Stimulated activated CD4-positive, alpha-beta T cell treated with anti-CD3 and anti-CD28 coated beads, Interleukin-1b, Interleukin-23, amount 100 ng/mL, for 4 hours (primary cell): ENCODE measurements around the gene PTPRS.
"Not testable (repeated sequence)": the region's sequence is repeated elsewhere in the genome, so short reads cannot be mapped to it uniquely, and the experiment has no call there.

Source experiments
- DNase-seq, 2 donors: peaks; one replicate each; pipeline ENCODE4 v3.0.0-alpha.2; 2020; ENCODE audit warnings: low read depth in 2 of 2

The PTPRS gene

DNA sequence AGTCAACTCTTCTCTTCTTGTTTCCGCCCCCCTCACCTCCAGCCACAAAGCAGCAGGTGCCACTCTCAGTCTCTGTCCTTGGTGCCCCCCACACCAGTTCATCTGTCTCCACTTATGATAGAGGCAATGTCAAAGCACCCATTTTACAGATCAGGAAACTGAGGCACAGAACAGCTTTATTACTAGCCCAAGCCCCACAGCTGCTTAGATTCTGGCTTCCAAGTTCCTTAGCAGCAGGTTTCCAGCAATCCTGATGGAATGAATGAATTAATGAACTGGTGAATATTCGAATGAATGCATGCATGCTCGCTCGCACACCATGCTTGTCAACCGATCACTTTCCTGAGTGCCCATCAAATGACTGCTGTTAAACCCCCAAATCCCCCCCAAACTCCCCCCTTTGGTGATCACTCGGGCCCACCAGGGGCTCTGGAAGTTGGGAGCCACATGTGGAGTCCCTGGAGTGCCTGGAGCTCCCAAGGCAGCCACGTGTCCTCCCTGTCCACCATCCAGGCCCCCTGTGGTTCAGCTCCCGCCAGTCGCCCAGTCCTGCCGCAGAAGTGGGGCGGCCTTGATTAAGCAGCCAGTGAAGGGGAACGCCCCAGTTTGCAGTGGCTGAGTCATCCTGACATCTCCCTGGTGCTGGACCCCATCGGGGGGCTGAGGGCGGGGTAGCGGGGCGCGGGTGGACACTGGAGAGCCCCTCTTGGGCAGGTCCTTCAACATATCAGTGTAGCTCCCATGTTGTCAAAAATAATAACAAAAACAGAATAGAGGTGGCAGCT is 6.8 kb downstream of the PTPRS start:
- DNase-seq = no peak

DNA sequence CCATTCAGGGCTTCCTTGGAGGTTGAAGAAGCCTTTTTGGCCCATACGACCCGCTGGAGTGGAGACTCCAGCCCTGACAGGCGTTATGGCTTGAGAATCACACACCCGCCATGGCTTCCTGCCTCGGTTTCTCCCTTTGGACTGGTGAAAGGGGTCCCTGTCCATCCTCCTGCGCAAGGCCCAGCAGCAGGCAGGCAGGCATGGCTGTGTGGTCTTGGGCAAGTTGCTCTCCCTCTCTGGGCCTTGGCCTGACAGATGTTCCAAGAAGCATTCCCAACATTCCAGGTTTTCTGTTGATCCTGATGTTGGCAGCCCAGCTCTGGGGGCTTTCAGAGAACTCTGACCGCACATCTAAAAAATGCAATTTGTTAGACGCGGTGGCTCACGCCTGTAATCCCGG is 8.1 kb downstream of the PTPRS start:
- DNase-seq = no peak

DNA sequence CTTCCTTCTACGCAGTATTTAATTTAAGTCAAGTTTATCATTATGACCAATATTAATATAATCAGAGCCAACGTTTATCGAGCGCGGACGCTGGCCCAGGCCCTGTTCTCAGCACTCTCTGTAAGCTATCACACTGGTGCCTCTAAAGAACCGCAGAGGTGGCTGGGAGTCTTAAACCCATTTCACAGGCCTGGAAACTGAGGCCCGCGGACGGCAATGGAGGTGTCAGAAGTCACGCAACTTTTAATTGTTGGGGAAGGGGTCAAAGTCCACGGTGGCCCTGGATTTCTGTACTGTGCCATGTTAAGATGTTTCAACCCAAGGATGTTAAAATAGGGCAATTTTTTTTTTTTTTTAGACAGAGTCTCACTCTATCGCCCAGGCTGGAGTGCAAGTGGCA is 8.8 kb downstream of the PTPRS start:
- DNase-seq = no peak

DNA sequence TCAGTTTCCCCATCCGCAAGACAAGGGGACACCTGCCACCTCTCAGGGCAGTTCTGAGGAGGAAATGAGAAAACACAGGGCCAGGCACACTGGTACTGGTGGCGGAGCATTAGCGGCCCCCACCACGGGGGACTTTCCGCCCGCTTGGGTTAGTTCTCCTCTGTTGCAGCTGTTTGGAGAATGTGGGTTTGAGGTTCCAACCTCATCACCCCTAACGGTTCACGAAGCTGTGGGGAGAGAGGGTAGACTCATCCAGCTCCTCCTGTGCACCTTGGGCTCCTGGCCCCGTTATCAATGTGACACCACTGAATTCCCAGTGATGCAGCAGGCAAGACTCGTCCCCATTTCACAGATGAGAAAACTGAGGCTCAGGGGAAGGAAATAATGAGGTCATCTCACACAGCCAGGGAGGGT is 10.3 kb downstream of the PTPRS start:
- DNase-seq = no peak

DNA sequence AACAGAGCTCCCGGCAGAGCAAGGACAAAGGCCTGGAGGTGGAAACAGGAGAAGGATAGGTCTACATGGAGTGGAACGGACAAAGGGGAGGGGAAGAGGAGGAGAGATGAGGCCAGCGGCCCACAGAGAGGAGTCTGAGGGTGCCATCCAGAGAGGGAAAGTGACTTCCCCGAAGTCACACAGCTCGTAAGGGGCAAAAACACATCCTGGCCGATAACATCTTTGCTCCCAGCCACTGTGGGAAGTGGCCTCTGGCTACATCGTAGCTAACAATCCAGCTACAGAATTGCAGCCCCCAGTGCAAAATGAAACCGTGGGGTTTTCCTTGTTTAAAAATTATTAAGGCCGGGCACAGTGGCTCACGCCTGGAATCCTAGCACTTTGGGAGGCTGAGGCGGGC is 11.5 kb downstream of the PTPRS start:
- no peak for DNase-seq

DNA sequence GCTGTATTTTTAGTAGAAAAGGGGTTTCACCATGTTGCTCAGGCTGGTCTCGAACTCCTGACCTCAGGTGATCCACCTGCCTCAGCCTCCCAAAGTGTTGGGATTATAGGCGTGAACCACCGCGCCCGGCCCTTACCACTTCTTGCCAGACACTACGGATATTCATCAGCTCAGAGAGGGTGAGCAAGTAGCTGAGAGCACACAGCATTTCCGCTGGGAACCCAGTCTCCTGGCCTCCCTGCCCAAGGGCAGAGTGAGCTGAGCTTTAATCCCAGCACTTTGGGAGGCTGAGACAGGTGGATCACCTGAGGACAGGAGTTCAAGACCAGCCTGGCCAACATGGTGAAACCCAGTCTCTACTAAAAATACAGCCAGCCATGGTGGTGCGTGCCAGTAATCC is 12.2 kb downstream of the PTPRS start:
- not testable (repeated sequence) for DNase-seq

DNA sequence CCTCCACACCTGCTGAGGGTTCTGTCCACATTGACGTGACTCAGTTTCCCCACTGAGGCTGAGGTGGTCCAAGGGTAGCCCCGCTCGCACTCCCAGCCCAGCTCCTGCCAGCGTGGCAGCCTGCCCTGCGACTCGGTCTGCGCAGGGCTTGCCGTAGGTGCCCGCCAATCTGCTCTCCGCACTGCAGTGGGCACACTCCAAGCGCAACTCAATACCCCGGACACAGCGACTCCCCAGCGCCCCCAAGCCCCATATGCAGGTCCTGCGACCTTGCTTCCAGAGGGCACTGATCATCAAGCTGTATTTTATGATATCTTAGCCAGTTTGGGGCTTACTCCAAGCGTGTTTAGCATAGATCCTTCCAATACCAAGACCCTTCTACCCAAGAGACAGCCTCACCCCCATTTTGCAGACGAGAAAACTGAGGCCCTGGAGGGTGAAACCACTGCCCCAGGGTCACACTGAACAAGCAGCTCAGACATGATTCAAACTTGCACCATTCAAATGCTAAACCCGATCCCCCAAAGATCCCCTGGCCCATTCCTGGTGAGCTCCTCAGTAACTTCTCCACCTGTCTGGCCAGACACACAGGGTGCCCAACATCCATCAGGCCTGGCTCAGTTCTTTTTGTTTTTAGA is 13.5 kb downstream of the PTPRS start:
- no peak for DNase-seq

DNA sequence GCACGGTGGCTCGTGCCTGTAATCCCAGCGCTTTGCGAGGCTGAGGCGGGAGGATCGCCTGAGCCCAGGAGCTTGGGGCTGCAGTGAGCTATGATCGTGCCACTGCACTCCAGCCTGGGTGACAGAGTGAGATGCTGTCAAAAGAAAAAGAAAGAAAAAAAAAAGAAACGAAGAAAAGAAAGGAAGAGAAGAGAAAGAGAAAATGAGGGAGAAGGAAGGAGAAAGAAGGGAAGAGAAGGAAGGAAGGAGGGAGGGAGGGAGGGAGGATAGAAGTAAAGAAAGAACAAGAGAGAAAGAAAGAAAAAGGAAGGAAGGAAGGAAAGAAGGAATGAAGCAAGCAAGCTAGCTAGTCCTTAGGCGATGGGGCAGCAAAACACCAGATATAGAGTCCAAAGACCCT is 14.1 kb downstream of the PTPRS start:
- DNase-seq = no peak

DNA sequence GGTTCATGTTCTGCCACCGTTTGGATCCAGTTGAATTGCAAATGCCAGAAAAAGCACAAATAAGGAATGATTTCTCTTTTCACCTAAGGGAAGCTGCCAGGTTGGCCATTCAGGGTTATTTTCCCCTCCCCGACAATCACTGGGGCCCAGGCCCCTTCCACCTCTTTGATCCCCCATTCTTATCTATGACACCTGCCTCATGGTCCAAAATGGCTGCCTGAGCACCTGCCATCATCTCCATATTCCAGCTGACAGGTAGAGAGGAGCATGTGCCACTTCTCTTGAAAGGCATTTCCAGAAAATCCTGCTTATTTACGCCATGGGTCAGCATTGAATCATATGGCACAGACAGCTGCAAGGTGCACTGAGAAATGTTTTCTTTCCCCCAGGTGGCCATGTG is 15.7 kb downstream of the PTPRS start:
- no peak for DNase-seq

DNA sequence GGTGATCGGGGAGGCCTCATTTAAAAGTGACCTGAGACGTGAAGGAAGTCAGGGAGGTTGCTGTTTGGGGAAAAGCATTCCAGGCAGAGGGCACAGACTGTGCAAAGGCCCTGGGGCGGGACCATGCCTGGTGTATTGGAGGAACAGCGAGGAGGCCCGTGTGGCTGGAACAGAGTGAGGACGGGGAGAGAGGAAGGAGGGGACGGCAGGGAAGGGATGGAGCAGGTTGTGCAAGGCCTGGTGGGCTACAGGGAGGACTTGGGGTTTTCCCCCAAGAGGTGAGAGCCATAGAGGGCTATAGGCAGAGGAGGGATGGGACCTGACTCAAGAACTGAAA is 17.2 kb downstream of the PTPRS start:
- no peak for DNase-seq

DNA sequence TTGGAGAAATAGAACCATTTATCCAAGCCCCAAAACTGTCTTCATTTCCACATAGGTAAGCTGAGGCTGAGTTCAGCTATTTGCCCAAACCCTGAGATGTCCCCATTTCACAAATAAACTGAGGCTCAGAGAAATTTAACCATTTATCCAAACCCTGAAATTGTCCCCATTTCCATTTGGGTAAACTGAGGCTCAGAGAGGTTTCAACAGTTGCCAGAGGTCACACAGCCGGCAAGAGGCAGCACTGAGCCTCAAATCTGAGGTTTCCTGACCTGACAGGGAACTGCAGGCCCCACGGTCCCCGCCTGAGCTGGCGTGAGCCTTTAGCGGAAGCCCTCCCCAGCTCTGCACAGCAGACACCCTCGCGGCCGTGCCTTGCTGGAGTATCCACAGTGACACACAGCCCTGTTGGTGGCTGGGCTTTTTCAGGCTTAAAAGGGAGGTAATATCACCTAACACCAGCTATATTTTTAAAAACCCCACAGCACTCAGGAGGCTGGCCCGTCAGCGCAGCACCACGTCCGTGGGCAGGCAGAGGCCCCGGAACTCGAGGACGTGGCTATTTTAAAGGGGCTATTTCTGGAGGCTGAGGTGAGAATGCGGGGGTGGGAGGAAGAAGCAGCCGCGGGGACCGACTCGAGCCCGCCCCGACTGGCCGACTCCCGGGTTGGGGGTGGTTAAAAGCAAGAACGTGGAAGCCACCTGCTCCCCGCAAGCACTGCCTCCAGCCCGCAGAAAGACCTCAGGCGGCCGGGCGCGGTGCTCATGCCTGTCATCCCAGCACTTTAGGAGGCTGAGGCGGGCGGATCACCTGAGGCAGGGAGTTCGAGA is 18.5 kb downstream of the PTPRS start:
- DNase-seq = no peak

DNA sequence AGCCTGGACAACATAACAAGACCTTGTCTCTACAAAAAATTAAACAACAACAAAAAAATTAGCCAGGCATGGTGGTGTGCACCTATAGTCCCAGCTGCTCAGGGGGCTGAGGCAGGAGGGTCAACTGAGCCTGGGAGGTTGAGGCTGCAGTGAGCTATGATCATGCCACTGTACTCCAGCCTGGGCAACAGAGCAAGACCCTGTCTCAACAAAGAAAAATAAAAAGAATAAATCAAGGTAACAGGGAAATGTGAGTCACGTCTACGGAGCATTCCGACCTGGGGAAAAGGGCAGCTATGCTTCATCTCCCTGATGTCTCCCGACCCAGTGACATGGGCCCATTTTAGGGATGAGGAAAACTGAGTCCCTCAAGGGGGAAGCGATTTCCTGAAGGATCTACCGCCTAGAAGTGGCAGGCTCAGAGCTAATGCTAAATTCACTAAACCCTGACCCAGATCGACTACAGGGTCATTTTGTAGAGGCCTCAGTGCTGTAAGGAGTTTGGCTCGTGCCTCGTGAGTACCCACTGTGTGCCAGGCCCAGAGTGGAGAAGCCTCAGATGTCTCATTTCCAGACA is 19.5 kb downstream of the PTPRS start:
- no peak for DNase-seq

DNA sequence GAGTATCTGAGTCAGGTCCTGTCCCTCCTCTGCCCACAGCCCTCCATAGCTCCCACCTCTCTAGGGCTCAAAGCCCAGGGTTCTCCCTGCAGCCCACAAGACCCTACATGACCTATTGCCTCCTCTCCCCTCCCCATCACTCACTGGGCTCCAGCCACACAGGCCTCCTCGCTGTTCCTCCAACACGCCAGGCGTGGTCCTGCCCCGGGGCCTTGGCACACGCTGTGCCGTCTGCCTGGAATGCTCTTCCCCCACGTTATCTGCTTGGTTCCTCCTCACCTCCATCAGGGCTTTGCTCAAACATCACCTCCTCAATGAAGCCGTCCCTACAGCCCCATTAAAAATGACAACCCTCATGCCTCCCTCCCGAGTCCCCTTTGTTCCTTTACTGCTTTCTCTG is 21.1 kb downstream of the PTPRS start:
- DNase-seq = no peak

DNA sequence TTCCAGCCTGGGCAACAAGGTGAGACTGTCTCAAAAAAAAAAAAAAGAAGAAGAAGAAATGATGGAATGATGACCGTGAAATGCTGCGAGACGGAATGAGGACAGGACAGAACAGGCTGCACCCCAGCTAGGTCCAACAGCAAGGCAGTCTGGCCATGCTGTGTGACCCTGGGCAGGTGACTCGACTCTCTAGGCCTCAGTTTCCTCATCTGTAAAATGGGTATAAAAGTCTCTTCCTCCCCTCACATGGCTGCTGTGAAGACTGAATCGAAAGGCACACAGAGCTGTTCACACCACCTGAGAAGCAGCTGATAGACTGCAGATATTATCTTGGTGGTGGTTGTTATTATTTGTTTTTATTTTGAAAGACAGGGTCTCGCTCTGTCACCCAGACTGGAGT is 22.3 kb downstream of the PTPRS start:
- no peak for DNase-seq

DNA sequence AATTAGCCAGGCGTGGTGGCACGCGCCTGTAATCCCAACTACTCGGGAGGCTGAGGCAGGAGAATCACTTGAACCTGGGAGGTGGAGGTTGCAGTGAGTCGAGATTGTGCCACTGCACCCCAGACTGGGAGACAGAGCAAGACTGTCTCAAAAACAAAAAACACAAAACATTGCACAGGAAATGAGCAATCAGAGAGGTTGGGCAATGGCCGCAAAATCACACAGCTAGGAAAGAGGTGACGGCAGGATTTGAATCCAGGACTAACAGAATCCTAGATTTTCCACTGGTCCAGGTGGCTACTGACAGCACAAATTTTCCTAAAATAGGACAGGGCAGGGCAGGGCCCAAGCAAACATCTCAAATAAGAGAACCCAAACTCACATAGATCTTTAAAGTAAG is 23.3 kb downstream of the PTPRS start:
- DNase-seq = no peak

DNA sequence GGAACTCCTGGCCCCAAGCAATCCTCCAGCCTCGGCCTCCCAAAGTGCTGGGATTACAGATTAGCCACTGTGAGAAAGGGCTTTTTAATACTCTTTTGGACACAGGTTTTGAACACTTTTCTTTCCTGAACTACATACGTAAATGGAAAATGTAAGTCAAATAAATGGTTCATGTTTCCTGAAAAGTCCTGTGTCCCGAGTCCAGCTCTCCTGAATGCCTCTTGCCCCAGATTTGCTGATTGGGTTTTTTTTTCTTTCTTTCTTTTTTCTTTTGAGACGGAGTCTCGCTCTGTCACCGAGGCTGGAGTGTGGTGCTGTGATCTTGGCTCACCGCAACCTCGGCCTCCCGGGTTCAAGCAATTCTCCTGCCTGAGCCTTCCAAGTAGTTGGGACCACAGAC is 24.5 kb downstream of the PTPRS start:
- no peak for DNase-seq

DNA sequence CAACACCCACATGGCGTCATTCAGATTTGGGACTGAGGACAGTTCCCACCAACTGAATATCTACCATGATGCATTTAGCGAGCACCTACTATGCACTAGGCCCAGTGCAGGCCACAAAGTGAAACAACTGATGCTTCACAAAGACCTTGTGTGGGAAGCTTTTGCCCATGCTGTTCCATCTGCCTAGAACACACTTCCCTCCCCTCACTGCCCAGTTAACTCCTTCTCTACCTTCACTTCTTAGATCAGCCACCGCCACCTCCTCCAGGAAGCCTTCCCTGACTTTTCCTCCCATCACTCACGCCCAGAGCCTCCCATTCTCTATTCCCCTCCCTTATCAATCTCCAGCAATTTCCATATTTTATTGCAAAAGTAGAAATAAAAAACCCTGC is 25.7 kb downstream of the PTPRS start:
- DNase-seq = no peak

DNA sequence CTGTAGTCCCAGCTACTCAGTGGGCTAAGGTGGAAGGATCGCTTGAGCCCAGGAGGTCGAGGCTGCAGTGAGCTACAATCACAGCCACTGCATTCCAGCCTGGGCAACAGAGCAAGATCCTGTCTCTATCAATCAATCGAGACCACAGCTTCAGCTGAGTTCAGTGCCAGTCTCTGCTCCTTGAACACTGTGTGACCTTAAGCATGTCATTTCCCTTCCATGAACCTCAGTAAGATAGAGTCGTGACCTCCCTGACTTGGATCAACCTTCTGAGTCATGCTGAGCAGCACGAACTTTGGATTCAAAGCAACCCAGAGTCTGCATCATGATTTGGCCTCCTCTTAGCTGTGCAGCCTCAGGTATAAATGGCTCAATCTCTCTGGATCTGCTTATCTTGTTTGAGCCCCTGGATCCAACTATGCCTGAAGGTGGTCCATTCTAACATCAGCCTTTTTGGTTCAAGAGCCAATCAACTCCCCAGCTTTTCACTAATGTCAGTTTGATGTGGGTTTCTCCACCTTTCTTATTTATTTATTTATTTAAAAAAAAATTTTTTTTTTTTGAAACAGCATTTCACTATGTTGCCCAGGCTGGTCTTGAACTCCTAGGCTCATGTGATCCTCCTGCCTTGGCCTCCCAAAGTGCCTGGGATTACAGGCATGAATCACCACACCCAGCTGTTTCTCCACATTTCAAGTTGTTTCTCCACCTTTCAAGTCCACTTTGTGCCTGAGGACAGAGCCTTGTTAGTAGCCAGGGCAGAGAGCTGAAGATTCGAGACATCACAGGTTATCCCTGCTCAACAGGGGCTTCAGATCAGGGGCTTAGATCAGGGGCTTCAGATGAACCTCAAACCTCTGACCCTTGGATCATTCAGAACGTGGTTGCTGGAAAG is 26.4 kb downstream of the PTPRS start:
- DNase-seq = no peak

DNA sequence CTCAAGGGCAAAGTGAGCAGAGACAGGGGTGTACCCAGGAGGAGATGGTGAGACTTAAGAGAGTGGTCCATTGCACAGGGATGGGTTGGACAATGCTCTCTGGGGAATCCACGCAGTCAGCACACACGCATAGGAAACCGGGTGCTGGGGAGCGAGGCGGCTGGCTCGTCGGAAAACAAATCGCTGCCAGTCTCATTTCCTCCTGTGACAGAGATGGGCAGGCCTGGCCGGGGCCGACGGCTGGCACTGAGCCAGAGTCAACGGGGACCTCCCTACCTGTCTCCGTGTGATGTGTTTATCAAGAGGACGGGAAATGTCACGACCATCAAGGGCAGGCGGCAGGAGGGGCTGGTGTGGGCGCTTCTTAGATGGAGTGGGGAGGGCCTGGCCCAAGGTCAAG is 27.3 kb downstream of the PTPRS start:
- no peak for DNase-seq

DNA sequence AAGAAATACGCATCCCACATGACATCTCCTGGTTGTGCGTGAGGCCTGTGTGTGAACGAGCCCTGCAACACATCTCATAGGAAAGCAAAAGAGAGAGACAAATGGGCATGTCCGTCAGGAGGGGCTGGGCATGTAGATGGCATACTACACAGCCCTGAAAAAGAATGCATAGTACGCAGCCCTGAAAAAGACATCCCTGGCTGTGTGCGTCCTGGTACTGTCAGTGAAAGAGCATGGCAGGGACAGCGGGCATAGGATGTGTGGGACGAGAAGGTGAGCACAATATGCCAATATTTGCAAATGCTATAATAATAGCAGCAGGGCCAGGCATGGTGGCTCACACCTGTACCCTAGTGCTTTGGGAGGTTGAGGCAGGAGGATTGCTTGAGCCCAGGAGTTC is 28.6 kb downstream of the PTPRS start:
- DNase-seq = no peak

DNA sequence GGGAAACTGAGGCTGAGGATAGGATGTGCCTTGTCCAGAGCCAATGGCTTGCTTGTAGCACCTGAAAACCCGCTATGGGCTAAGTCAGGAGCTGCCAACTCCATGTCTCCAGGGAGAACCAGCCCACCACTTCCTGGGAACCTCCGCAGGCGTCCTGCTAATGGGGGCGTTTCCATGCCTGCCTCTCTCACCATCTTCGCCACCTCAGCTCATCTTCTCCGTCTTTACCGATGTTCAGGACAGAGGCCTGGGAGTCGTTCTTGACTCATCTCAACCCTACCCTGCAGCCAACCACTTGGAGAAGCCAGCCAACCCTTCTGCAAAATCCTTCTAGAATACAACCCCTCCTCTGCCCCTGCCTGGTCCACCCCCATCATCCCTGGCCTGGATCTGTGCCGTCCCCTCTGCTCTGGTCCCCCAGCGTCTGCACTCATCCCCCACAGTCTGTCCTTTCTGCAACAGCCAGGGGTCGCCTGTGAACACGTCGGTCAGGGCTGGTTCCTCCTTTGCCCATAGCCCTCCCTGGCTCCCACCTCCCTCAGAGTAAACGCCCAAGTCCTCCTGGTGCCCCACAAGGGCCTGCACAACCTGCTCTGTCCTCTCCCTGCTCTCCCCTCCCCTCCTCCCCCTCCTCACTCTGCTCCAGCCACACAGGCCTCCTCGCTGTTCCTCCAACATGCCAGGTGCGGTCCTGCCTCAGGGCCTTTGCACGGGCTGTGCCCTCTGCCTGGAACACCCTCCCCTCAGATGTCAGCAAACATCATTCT is 31.0 kb downstream of the PTPRS start:
- no peak for DNase-seq
